NCI-H774 (cell line): ENCODE measurements around the gene CLPSL2.

Experiments
- DNase-seq: peaks from one replicate; lab custom pipeline; 2025; lab: John Stamatoyannopoulos, UW

The CLPSL2 gene

GRCh38 chr6:35787266-35788218, 11.1 kb downstream of the CLPSL2 start:
- no peak for DNase-seq

DNA sequence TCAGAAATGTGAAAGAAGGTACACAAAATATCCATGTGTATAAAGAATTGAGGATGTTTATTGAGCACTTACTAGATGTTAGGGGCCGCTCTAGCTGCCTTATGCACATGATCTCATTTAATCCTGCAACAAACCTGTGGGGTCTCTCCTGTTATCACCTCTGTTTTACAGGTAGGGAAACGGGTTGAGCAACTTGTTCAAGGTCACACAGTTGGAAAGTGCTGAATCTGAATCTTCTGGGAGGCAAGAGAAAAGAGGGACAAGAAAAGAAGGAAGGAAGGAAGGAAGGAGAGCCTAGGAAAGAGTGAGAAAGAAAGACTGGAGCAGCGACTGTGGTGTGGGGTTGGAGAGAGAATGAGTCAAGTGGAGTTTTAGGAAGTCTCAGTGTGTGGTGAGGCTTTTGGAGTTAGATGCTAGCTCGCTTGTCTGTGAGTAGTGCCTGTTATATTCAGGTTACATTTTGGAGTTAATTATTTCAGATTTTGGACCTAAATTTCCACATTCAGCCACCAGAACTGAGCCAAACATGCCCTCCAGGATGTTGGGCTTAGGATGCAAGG, 12.1 kb downstream of the CLPSL2 start:
- no peak for DNase-seq

DNA sequence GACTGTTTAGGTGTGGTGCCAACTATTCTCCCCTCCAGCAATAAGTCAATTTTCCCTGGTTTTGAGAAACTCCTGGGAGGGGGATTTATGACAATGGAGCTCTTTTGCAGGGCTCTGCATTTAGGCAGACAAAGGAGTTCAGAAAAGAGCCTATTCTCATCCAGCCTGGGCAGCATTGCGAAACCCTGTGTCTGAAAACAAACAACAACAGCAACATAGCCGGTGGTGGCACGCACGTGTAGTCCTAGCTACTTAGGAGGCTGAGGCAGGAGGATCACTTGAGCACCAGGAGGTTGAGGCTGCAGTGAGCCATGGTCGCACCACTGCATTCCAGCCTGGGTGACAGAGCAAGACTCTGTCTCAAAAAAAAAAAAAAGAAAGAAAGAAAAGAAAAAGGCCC, 14.3 kb downstream of the CLPSL2 start:
- DNase-seq = no peak

- no peak for DNase-seq
These were observed 18.4 kb downstream of the CLPSL2 start for GRCh38 chr6:35794536-35795452.

- DNase-seq = no peak
These were observed 19.2 kb downstream of the CLPSL2 start for GRCh38 chr6:35795453-35796071.

GRCh38 chr6:35796236-35796635, 19.8 kb downstream of the CLPSL2 start:
- no peak for DNase-seq

- no peak for DNase-seq
These were observed 21.6 kb downstream of the CLPSL2 start for GRCh38 chr6:35797837-35798526.

DNA sequence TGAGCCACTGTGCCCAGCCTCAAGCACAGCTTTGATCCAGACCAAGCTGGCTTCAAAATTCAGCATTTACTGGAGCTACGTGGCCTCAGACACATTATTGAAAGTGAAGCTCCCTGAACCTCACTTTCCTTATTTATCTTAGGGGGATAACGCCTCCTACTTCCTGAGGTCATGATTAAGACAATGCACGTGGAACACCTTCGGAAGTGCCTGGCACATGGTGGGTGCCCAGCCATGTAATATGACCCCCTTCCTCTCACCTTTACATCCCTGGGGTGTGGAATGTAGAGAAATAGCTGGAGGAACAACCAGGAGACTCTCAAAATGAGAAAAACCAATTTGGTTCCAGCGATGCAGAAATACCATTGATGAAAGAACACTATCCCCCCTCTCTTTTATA, 22.3 kb downstream of the CLPSL2 start:
- DNase-seq = no peak

DNA sequence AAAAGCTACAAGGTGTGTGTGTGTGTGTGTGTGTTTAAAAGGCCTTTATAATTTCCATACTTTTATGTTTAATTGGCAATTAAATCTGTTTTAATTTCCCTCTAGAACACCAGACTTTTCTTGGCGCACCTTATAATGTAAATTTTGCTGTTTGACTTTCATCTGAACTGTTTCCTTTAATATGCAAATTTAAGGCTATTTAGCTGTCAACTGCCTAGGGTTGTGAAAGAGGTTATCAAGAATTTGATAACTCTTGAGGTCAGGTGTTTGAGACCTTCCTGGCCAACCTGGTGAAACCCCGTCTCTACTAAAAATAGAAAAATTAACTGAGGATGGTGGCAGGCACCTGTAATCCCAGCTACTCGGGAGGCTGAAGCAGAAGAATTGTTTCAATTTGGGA, 24.8 kb downstream of the CLPSL2 start:
- DNase-seq = no peak

GRCh38 chr6:35804996-35805736, 28.8 kb downstream of the CLPSL2 start, which contains the start of gene LHFPL5:
Gene LHFPL5, plus strand, starts transcription at chr6:35805352. Its CDS starts 319 bp downstream, at chr6:35805671.
- peak; percentile 68 for DNase-seq

- peak; percentile 6 for DNase-seq
These were observed 32.3 kb downstream of the CLPSL2 start for GRCh38 chr6:35808688-35809087.

- DNase-seq = no peak
These were observed 33.4 kb downstream of the CLPSL2 start for GRCh38 chr6:35809809-35810208.

- DNase-seq = peak; percentile 31
These were observed 34.7 kb downstream of the CLPSL2 start for GRCh38 chr6:35810971-35811698.

DNA sequence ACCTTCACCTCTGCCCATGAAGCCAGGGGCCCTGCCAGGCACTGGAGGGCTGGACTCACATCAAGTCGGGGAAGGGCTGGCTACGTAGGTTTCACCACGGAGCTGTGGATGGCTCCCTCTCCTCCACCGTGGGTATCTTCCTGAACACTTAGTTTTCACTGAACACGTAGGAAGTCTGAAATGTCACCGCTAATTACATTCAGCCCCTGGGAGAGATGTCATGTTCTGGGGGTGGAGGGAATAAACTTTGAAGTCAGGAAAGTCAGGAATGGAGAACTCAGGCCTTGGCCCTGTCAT, 35.2 kb downstream of the CLPSL2 start:
- no peak for DNase-seq

- no peak for DNase-seq
These were observed 41.1 kb downstream of the CLPSL2 start for GRCh38 chr6:35817515-35817914.

GRCh38 chr6:35823601-35824000, 47.2 kb downstream of the CLPSL2 start:
- DNase-seq = no peak

DNA sequence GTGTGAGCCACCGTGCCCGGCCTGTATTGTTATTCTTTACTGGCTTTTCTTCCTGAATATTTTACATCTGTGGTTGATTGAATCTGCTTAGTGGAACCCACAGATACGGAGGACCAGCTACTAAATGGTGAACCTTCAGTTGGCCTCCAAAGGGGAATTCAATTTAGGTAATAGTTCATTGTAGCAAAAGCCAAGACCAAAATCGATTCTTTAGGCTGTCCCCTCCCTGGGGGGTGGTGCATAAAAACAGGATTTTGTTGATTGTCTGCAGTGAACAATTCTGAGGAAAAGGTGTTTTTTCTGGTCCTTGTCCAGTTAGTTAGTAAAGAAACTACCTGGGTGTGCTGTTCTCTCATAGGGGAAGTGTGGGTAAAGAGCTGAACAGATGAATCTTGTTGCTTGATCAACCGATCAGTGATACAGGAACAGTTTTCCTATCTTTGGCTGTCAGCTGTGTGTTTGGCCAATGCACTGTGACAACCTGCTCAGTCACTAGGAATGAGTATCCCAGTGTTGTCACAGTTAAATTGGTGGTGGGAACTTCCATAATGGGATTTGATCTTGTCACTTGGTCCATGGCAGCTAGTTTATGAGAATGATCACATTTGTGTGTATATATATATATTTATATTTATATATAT, 48.3 kb downstream of the CLPSL2 start:
- DNase-seq = no peak
